IPS-18c (cell line): ENCODE data around the gene KIRREL3.

Experiments used
- H3K4me3 ChIP-seq: 2 replicates; pipeline ENCODE4 v1.7.0; 2013; ENCODE audit warnings: low read depth, mild to moderate bottlenecking, low read length, moderate library complexity; ENCODE audit not compliant: insufficient read depth
- H3K9me3 ChIP-seq: one replicate; pipeline ENCODE4 v1.6.1; 2013; ENCODE audit warnings: mild to moderate bottlenecking, low read length, moderate library complexity; ENCODE audit not compliant: control insufficient read depth, insufficient read depth

The KIRREL3 gene

DNA sequence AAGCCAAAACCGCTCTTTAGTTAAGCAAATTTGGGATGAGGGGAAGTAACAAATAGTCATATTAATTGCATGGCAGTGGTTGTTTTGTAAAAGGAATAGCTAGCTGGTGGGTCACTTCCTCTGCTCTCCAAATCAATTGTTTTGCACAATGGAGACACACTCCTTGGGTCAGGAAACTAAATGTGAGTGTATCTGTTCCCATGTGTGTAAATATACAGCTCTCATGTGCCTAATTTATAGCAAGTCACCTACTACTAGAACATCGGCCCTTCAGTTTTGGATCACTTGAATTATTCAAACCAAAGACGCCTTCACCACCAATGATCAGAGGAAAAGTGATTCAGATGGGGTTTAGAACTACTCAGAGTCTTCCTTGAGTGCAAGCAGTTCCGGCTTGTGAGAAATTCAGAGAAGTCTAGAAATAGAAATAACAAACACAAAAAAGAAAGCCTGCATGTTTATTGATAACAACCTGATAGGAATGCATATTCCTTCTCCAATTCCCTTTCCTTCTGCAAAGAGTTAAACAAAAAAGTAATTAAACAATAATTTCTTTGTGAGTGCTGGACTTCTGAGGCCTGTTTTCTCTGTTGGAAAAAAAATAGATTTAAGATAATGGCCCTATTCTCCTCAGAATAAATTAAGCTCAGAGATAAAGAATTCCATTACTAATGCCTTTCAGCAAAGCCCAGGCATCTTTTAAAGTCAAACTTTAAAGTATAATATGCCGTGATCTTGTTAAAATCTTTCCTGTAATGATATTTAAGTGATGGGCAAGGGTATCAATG is 100.4 kb downstream of the KIRREL3 start:
- H3K9me3 ChIP-seq, result no peaks in the 10 kb centered on the region
- H3K4me3 ChIP-seq, result no peak overlapping the region

DNA sequence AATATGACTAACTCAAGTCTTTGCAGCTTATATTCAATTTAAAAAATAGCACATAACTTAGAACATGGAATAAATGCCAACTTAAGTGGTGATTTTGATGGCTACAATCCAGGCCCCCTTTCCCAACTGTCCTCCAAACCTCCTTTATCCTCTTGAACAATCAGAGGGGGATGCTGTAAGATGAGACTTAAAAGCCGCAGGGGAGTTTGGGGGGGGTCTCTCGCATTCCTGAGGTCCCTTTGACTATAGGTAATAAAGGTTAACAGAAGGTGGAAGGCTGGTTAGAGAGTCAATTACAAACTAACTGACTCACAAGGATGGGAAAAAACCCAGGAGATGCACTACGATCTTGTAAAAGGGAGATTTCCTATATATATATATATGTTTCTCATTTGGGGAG is 101.8 kb downstream of the KIRREL3 start:
- H3K4me3 ChIP-seq, result no peak overlapping the region
- no peaks in the 10 kb centered on the region for H3K9me3 ChIP-seq

DNA sequence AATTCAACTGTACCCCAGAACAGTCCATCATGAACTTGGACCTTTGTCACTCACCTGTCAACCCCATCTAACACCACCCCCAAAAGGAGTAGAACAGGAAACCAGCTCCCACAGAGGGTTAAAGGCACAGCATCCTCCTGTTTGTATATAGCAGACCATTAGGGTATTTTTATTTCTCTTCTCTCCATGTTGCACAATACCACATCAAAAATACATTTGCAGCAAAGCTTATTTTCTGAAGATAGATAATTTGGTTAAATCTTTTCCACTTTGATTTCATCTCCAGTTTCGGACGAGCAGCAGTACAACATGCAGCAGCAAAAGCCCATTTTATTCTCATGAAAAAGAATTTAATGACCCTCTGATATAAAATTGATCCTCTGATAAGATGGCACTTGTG is 103.1 kb downstream of the KIRREL3 start:
- Histone ChIP-seq H3K9me3 (no peaks in the 10 kb centered on the region), H3K4me3 (no peak overlapping the region)

DNA sequence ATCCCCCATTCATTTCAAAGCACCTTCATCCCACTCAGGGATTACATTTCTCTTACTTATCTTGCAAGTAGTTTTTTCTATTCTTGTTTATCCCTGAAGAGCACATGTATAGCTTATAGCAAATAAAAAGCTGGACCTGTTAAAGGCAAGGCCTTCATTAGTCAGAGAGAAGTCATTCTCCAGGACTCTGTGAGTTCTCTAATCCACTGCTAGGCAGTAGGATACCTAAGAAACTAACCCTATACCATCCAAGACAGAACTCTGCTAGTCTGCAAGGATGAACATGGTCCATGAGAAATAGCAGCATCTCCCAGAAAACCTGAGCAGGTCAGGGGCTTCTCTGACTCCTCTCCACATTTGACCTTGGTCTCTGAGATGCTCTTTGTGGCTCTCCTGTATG is 104.5 kb downstream of the KIRREL3 start:
- H3K4me3 ChIP-seq, result no peak overlapping the region
- H3K9me3 ChIP-seq, result no peaks in the 10 kb centered on the region

DNA sequence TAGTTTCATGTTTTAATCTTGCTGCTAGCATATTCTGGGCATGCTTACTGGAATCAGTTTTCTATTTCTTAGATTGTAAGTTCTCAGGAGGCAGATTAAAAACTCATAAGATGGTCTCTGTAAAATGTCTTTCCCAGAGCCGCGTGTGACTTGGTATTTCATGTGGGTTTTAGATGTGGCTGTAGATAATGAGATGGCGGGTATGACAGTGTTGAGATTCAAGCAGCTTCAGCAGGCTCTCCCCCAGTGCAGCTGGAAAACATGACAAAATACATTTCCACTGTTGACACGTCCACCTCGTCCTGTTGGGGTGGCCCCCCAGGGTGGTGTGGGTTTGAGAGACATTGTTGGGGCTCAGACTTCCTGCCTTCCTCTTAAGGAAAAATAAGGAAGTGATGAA is 106.8 kb downstream of the KIRREL3 start:
- Histone ChIP-seq H3K4me3 (no peak overlapping the region), H3K9me3 (no peaks in the 10 kb centered on the region)

DNA sequence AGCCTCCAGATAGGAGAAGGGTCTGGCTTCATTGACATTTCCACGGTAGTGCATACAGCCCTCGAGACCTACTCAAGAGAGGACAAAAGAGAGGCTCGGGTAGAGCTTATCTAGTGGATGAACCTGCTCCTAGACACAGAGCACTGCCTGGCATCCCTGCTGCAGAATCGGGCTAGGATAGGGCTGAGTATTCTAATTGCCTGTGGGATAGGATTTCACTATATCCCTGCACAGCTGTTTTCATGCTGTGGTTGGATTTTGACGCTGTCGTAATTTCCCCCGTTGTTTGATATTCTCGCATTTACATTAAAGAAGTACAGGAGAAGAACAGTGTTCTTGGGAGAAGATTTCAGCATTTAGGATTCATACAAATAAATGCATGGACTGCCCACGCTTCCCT is 107.8 kb downstream of the KIRREL3 start:
- no peaks in the 10 kb centered on the region for H3K9me3 ChIP-seq
- H3K4me3 ChIP-seq, result no peak overlapping the region

DNA sequence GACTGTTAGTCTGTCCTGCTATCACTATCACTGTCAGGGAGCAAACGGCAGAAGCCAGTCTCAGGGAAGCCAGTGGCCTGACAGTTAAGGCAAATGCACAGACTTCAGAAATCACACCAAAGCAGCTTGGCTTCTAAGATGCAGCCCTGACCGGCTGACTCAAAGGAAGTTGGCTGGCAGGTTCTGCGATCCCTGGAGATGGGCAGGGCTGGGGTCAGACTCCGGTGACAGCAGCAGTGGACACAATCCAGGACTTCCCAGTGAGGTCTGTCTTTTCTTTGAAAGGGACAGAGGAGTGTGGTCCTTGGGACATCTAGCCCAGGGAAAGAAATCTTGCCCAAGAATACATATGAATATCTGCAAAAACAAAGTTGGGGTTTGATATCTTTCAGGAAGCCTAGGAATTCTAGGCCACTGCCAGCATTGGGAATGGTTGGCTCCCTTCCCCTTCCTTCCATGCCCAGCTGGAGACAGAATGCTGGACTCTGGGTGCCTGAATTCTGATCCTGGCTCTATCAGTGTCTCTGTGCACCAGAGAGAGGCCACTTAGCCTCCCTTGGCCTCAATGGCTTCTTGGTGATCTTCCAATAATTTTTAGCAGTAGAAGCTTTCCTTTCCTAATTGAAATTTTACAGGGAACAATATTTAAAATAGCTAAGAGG is 108.9 kb downstream of the KIRREL3 start:
- Histone ChIP-seq H3K9me3 (no peaks in the 10 kb centered on the region), H3K4me3 (no peak overlapping the region)

DNA sequence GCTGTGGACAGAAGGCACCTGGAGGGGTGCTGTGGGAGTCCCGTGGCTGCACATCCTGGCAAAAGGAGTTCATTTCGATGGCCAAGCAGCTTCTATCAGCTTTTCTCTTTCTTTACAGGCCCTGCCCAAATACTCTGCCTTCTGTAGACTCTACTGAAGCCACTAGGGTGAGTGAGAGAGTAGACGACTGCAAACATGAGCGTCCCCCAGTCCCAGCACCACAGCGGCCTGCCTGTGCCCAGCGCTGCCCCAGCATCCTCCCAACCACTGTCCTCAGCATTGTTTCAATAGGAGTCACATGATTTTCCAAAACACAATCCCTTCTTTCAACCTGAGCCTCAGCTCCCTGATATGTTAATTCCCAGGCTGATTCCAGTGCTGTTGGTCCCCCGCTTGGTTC is 110.0 kb downstream of the KIRREL3 start:
- Histone ChIP-seq H3K9me3 (no peaks in the 10 kb centered on the region), H3K4me3 (no peak overlapping the region)

DNA sequence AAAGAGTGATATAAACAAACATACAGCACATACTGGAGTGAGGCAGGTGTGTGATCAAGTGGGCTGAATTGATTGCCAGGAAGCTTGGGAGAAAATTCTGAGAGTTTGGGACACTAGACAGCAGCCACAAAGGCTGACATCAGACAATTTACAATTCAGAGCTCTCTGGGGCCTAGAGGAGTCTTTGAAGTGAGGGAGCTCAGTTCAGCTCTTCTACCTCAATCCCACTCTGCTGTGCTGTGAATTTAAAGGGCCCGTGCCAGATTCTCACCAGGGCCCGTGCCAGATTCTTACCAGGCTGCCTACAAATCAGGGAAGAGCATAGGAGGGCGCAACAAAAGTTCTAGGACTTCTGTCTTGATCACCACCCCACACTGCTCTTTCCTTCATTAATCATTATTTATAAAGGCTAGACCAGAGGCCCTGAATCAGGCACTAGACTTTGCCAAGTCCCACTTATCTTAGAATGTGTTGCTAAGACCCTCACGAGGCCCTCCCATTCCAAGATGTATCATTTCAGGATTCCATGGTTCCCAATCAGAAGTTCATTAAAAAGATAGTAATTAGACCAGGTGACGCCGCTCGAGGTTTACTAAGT is 112.4 kb downstream of the KIRREL3 start:
- H3K9me3 ChIP-seq, result no peaks in the 10 kb centered on the region
- no peak overlapping the region for H3K4me3 ChIP-seq

DNA sequence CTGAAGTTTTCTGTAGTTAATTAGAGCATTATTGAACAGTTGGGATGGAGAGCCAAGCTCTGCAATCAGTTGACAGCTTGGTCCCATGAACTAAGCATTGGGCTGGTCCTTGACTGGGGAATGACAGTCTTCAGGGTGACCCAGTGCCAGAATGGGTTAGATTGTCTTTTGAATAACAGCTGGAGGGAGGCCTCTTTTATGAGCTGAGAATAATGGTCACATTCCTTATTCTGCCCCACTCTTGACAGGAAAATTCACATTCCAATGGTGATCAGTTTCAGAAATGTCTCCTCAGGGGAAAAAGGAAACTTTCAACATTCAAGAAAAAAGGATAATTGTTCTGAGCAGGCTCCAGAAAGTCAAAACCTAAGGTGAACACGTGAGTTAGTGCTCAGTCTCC is 113.9 kb downstream of the KIRREL3 start:
- H3K4me3 ChIP-seq, result no peak overlapping the region
- no peaks in the 10 kb centered on the region for H3K9me3 ChIP-seq

DNA sequence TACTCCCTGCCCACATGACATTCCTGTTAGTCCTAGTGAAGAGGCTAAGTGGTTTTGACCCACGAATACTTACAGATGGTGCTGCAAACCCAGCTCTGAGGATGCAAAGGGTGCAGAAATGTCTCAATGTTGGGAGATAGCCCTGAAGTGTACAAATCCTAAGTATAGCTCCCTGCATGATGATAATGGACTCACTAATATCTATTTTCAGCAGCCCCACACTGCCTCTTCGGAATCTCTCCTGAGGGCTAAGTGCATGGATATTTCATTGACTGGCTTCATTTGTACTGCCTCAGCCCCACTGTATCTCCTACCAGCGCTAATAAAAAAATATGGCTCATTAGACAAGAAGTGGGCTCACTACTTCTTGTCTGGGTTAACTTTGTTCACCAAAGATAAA is 114.5 kb downstream of the KIRREL3 start:
- H3K4me3 ChIP-seq, result no peak overlapping the region
- no peaks in the 10 kb centered on the region for H3K9me3 ChIP-seq

DNA sequence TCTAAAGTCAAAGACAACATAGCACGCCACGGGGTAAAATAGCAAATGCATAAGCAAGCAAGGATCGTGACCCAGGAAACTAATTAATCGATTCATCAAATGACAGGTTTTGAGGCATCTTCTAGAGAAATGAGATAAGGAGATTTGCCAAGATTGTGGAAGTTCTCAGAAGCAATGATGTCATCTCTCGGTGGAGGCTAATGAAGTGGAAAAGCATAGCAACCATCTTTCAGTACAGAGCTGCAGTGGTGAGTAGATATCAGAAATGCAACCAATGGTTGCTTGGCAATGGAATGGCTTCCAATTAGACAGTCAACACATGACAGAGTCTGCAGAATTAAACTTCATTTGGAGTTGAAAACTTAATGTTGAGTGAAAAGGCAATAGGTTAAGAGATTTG is 116.0 kb downstream of the KIRREL3 start:
- Histone ChIP-seq H3K4me3 (no peak overlapping the region), H3K9me3 (no peaks in the 10 kb centered on the region)

DNA sequence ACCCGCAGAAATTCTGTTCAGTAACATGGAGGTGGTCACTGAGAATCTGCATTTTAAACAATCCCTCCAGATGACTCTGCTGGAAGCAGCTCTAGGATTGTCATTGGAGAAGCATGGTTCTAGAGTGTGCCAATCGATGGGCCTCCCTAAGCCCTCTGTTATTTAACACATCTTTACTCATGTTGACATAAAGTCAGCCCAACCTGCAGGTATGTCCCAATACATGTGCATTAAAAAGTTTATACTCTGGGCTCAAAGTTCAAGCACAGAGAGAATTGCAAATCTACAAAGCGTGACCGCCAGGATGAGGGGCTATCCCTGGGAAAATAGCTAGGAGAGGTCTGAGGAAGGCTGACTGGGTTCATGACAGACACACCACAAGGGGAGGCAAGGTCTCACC is 116.4 kb downstream of the KIRREL3 start:
- Histone ChIP-seq H3K9me3 (no peaks in the 10 kb centered on the region), H3K4me3 (no peak overlapping the region)

DNA sequence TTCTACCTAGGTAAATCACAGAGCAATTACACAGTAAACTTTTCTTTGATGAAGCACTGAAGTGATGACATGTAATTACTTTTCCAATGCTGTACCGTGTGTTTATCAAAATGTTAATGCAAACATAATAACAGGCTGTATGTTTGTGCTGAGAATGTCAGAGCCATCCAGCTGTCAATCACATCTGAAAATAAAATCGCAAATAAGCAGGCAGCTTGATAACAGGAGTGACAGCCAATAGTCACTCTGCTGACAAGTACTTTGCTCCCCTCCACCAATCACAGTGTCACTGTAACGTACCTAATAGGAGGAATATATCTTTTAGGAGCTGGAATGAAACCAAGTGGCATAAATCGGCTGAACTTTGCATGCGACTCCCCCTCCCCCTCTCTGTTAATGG is 119.7 kb downstream of the KIRREL3 start:
- H3K4me3 ChIP-seq, result no peak overlapping the region
- H3K9me3 ChIP-seq, result no peaks in the 10 kb centered on the region

DNA sequence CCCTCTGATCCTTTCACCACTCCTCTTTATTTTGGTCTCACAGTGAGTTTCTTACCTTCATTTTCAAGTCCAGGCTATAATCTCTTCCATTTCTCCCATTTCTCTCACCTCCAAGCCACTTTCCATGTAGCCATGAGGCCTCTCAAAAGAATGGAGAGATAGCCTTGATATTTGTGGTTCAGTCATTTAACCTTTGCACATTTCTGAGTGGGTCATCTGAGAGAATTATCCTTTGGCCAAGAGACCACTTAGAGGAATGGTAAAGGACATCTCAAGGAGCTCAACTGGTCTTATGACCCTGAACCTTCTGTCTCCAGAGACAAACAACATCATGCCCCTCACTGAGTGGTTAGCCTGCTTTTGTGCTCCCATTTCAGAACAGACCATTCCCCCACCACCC is 121.1 kb downstream of the KIRREL3 start:
- H3K4me3 ChIP-seq, result no peak overlapping the region

DNA sequence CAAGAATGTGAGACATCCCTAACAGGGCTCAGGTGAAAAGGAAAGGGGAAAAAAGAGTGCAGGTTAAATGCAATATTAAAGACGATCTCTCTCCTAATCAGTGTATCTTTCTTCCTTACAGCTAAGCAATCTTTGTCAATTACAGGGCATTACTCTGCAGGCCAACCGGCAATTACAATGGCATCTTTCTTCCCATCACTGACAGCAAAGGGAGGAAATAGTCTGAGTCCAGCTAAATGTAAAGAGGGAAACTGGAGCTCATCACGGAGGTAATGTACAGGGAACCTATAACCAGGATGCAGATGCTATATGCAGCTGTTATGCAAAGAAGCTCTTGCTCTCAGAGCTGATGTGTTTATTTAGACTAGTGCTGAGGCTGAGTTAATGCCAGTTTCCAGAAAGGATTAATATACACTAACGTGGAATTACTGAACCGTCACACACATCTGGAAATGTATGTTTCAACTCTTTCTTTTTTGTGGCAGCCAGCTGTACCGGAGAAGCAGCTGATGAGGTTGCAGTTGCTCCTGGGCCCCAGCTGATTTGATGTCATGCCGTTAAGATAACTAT is 121.6 kb downstream of the KIRREL3 start:
- H3K4me3 ChIP-seq, result no peak overlapping the region
- H3K9me3 ChIP-seq, result no peaks in the 10 kb centered on the region

More for the DNA sequence above, 121.1 kb downstream of the KIRREL3 start:
- no peaks in the 10 kb centered on the region for H3K9me3 ChIP-seq

DNA sequence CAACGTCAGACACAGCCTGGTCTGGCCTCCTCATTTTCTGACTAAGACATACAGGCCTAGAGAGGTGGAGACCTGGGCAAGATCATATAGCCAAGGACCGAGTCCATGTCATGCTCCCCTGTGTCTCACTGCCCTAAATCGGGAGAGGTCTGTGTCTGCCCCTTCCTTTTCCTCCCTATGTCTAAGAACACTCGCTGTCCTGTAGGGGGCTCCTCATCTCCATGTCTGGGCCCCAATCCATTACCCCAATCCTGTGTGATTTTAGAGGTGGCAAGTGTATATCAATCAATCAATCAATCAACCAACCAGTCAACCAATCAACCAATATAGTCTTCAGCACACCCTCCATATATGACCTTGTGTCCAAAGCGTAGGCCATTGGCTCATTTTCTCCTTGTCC is 125.7 kb downstream of the KIRREL3 start:
- H3K9me3 ChIP-seq, result no peaks in the 10 kb centered on the region
- H3K4me3 ChIP-seq, result no peak overlapping the region

DNA sequence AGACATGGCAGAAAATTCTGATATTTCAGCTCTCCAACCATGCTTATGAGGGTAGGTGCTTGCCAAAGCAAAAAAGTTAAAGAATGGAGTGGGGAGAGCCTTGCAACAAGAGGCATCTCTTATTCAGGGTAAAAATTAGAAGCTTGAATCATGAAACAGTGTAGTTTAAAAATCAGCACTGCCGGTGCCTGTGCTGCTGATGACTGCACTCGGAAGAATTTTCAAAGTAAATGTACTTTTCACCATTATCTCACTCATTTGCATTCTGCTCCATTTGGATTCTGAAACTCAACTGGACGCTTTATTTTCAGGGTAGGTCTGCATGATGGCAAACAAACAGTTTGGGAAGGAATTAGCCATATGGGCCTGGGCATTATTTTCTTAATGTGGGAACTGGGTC is 126.3 kb downstream of the KIRREL3 start:
- Histone ChIP-seq H3K4me3 (no peak overlapping the region), H3K9me3 (no peaks in the 10 kb centered on the region)
